Fibroblast of peridontal ligament (primary cell): Measurements from ENCODE around the gene KRTAP20-1.

ENCODE experiments used
- DNase-seq: peaks from one replicate; pipeline ENCODE4 v3.0.0-alpha.2; 2010; ENCODE audit errors: extremely low read depth

The KRTAP20-1 gene

GRCh38 chr21:30646904-30647414 lies 30.7 kb downstream of the KRTAP20-1 start:
- DNase-seq = no peak

- DNase-seq = no peak
Measured at GRCh38 chr21:30652891-30653290, 36.7 kb downstream of the KRTAP20-1 start.
